CD14-positive monocyte (primary cell): Measurements from ENCODE around the gene ARHGAP44. TPM values are rescaled to one million over a fixed set of nuclear protein-coding genes. Genes with fewer than 3 reads are reported as not detected.

ENCODE experiments used
- DNase-seq, 3 donors: peaks; one replicate each; pipeline ENCODE4 v3.0.0-alpha.2; 2011 to 2022
- H2AFZ ChIP-seq: 2 replicates; pipeline ENCODE4 v1.6.0; 2012; ENCODE audit warnings: mild to moderate bottlenecking, low read depth, low read length, inconsistent platforms; ENCODE audit not compliant: insufficient read depth, poor library complexity, severe bottlenecking
- H3K27ac ChIP-seq, 2 donors: 1 replicate in 1 of 2; 2 replicates in 1 of 2; pipeline ENCODE4 v1.5.1; 2012 to 2013; ENCODE audit warnings: low read length in 2 of 2, control low read depth in 1 of 2, inconsistent platforms in 1 of 2, low read depth in 1 of 2, mild to moderate bottlenecking in 1 of 2
- H3K27me3 ChIP-seq, 2 donors: one replicate each; pipeline versions ENCODE4 v1.6.0 to v1.6.1; 2011 to 2013; ENCODE audit warnings: low read length in 2 of 2; ENCODE audit not compliant: control insufficient read depth in 2 of 2, insufficient read depth in 2 of 2
- H3K36me3 ChIP-seq, 2 donors: replicated peaks in 1 of 2; 1 replicate in 1 of 2; 2 replicates in 1 of 2; pipeline versions ENCODE4 v1.5.1 to v1.6.1; 2012 to 2013; ENCODE audit warnings: low read length in 2 of 2, control low read depth in 1 of 2, inconsistent platforms in 1 of 2, mild to moderate bottlenecking in 1 of 2; ENCODE audit not compliant: insufficient read depth in 2 of 2, control insufficient read depth in 1 of 2
- H3K4me1 ChIP-seq, 2 donors: 1 replicate in 1 of 2; 2 replicates in 1 of 2; pipeline versions ENCODE4 v1.5.1 to v1.6.1; 2012 to 2013; ENCODE audit warnings: low read length in 2 of 2, control low read depth in 1 of 2, inconsistent platforms in 1 of 2, mild to moderate bottlenecking in 1 of 2, moderate library complexity in 1 of 2; ENCODE audit not compliant: insufficient read depth in 2 of 2, control insufficient read depth in 1 of 2
- H3K4me2 ChIP-seq: replicated peaks from 2 replicates; pipeline ENCODE3; 2012; ENCODE audit warnings: low read length, moderate library complexity, mild to moderate bottlenecking; ENCODE audit not compliant: poor library complexity, severe bottlenecking; ENCODE audit errors: extremely low read depth
- H3K4me3 ChIP-seq, 3 experiments: fragments of 200-600 bp in 1 of 3; sonication (generic) in 1 of 3; replicated peaks in 1 of 3; 1 replicate in 2 of 3; 2 replicates in 1 of 3; pipeline ENCODE4 v1.5.1; 2011 to 2013; ENCODE audit warnings: low read length in 3 of 3, mild to moderate bottlenecking in 3 of 3, control low read depth in 2 of 3, low read depth in 2 of 3, inconsistent platforms in 1 of 3, moderate library complexity in 1 of 3
- H3K79me2 ChIP-seq: 2 replicates; pipeline ENCODE4 v1.6.0; 2012; ENCODE audit warnings: mild to moderate bottlenecking, control low read depth, inconsistent platforms, low read length, moderate library complexity; ENCODE audit not compliant: insufficient read depth
- H3K9ac ChIP-seq: 2 replicates; pipeline ENCODE4 v1.6.0; 2017; ENCODE audit warnings: low read length, mild to moderate bottlenecking; ENCODE audit not compliant: insufficient read depth, poor library complexity, severe bottlenecking
- H3K9me3 ChIP-seq, 2 donors: replicated peaks in 1 of 2; 1 replicate in 1 of 2; 2 replicates in 1 of 2; pipeline versions ENCODE4 v1.5.1 to v1.6.1; 2012 to 2013; ENCODE audit warnings: low read length in 2 of 2, control low read depth in 1 of 2; ENCODE audit not compliant: control insufficient read depth in 1 of 2, insufficient read depth in 1 of 2
- H4K20me1 ChIP-seq: 2 replicates; pipeline ENCODE4 v1.6.0; 2012; ENCODE audit warnings: mild to moderate bottlenecking, low read length, control low read depth, moderate library complexity; ENCODE audit not compliant: insufficient read depth
- H3K27ac Mint-ChIP-seq, 7 donors: one replicate each; pipeline ENCODE4 v1.8.0; 2020; ENCODE audit warnings: mild to moderate bottlenecking in 7 of 7, mixed read lengths in 7 of 7, moderate library complexity in 6 of 7, inconsistent platforms in 2 of 7
- H3K27me3 Mint-ChIP-seq, 3 donors: one replicate each; pipeline ENCODE4 v1.8.0; 2021 to 2022; ENCODE audit warnings: low read depth in 3 of 3, mild to moderate bottlenecking in 3 of 3, mixed read lengths in 3 of 3, moderate library complexity in 3 of 3, inconsistent platforms in 1 of 3
- H3K36me3 Mint-ChIP-seq, 2 donors: one replicate each; pipeline ENCODE4 v1.8.0; 2020; ENCODE audit warnings: mixed read lengths in 2 of 2, inconsistent platforms in 1 of 2, mild to moderate bottlenecking in 1 of 2
- H3K4me1 Mint-ChIP-seq: one replicate; pipeline ENCODE4 v1.8.0; 2020; ENCODE audit warnings: mild to moderate bottlenecking, mixed read lengths
- H3K4me3 Mint-ChIP-seq, 2 donors: one replicate each; pipeline ENCODE4 v1.8.0; 2020; ENCODE audit warnings: mild to moderate bottlenecking in 2 of 2, mixed read lengths in 2 of 2, moderate library complexity in 1 of 2
- H3K9me3 Mint-ChIP-seq, 7 donors: one replicate each; pipeline ENCODE4 v1.8.0; 2020 to 2022; ENCODE audit warnings: mixed read lengths in 7 of 7, mild to moderate bottlenecking in 6 of 7, moderate library complexity in 6 of 7, inconsistent platforms in 2 of 7
- CTCF ChIP-seq: fragments of 200-600 bp; IDR thresholded peaks from one replicate; pipeline ENCODE4 v1.8.0; 2022; ENCODE audit warnings: antibody characterized with exemption, mild to moderate bottlenecking
- WGBS: methylation state at CpG from one replicate; pipeline ENCODE4 v1.1.5; 2013; ENCODE audit warnings: missing lambda C conversion rate; ENCODE audit not compliant: insufficient coverage; 5-methylcytosine and 5-hydroxymethylcytosine counted together
- intact Hi-C, 2 donors: fragments of 100-400 bp; cut with micrococcal nuclease; formaldehyde crosslinking; loops; one replicate each; pipeline versions ENCODE4 v1.15.0 to v1.15.1; 2023
- polyA plus RNA-seq, 3 donors: library from polyadenylated mRNA; depleted of rRNA in 1 of 3; unstranded in 2 of 3; stranded (reverse) in 1 of 3; fragments of 300-500 nt in 2 of 3; fragments of >200 nt in 1 of 3; fragmentation: Illumina TruSeq in 2 of 3; gene quantifications; 1 replicate in 2 of 3; 2 replicates in 1 of 3; pipeline ENCODE4 v1.2.3, GENCODE V29; 2012 to 2021

The ARHGAP44 gene
- polyA plus RNA-seq, 3 donors, result not detected

- Histone ChIP-seq H3K9me3 (no peaks in the 10 kb centered on the region), H4K20me1 (no peaks in the 10 kb centered on the region), H3K27me3 (no peaks in the 10 kb centered on the region), H3K27ac (no peak overlapping the region), H3K4me2 (no peak overlapping the region), H2AFZ (no peak overlapping the region), H3K79me2 (no peaks in the 10 kb centered on the region), H3K4me3 (no peak overlapping the region), H3K4me1 (no peaks in the 10 kb centered on the region), H3K36me3 (peaks cover 72 to 79% of the 10 kb centered on the region in 2 donors), H3K9ac (no peak overlapping the region)
- DNase-seq, result no peak
- H3K9me3 Mint-ChIP-seq, result peaks cover 0 to 9% (median 3%) of the 10 kb centered on the region in 7 donors
- H3K36me3 Mint-ChIP-seq, result peaks cover 75 to 80% of the 10 kb centered on the region in 2 donors
- no peak for TF ChIP-seq CTCF
- H3K27me3 Mint-ChIP-seq, result peaks cover 0 to 2% (median 0%) of the 10 kb centered on the region in 3 donors
- intact Hi-C loops, result no loop called here
- no peaks in the 10 kb centered on the region for H3K4me1 Mint-ChIP-seq
- peak overlapping the region in 1 of 7 donors; percentile 50 for H3K27ac Mint-ChIP-seq
- no peak overlapping the region for H3K4me3 Mint-ChIP-seq
- 98% methylated on average over 12 of the region's 14 CpGs for WGBS
Observed at GRCh38 chr17:12992676-12993075, 203.4 kb downstream of the ARHGAP44 start.

- no peak overlapping the region for H3K4me2 ChIP-seq
Observed at GRCh38 chr17:12993631-12994030, 204.3 kb downstream of the ARHGAP44 start.

More at GRCh38 chr17:12993631-12994030, 204.3 kb downstream of the ARHGAP44 start:
- Histone ChIP-seq H3K4me3 (no peak overlapping the region), H3K9ac (no peak overlapping the region), H3K4me1 (no peaks in the 10 kb centered on the region), H2AFZ (no peak overlapping the region), H3K27me3 (no peaks in the 10 kb centered on the region), H4K20me1 (no peaks in the 10 kb centered on the region), H3K79me2 (no peaks in the 10 kb centered on the region), H3K9me3 (no peaks in the 10 kb centered on the region), H3K36me3 (peaks cover 81 to 88% of the 10 kb centered on the region in 2 donors), H3K27ac (no peak overlapping the region)
- no peak for DNase-seq
- Mint-ChIP-seq H3K27me3 (peaks cover 0 to 2% (median 0%) of the 10 kb centered on the region in 3 donors), H3K4me1 (no peaks in the 10 kb centered on the region), H3K4me3 (no peak overlapping the region), H3K9me3 (peaks cover 0 to 9% (median 3%) of the 10 kb centered on the region in 7 donors), H3K36me3 (peaks cover 85 to 89% of the 10 kb centered on the region in 2 donors), H3K27ac (no peak overlapping the region)
- intact Hi-C loops, result no loop called here
- TF ChIP-seq CTCF, result no peak
- WGBS, result 98% methylated on average over 14 of the region's 14 CpGs
